Keratinocyte (primary cell): ENCODE results near the gene CSNK2A1. TPM values are rescaled to one million over a fixed set of nuclear protein-coding genes. Genes with fewer than 3 reads are reported as not detected.

Source experiments
- DNase-seq: peaks from one replicate; pipeline ENCODE4 v3.0.0-alpha.2; 2011; ENCODE audit warnings: low read depth, missing footprints, low spot score
- FAIRE-seq: peaks from 2 replicates; lab custom pipeline; 2011; peaks lifted over from hg19 to GRCh38; lab: Jason Lieb, UNC
- H2AFZ ChIP-seq: 2 replicates; pipeline ENCODE4 v1.6.0; 2012; ENCODE audit warnings: low read length, control low read depth, inconsistent platforms; ENCODE audit not compliant: control insufficient read depth
- H3K27ac ChIP-seq: 2 replicates; pipeline ENCODE4 v1.5.1; 2011; ENCODE audit warnings: low read length; ENCODE audit not compliant: control insufficient read depth, insufficient read depth
- H3K27me3 ChIP-seq: 3 replicates; pipeline ENCODE4 v1.6.0; 2011; ENCODE audit warnings: low read length; ENCODE audit not compliant: control insufficient read depth, insufficient read depth; ENCODE audit errors: extremely low read depth
- H3K36me3 ChIP-seq, 2 experiments: 2 replicates in 1 of 2; 3 replicates in 1 of 2; pipeline ENCODE4 v1.5.1; 2011; ENCODE audit warnings: low read length in 2 of 2, mild to moderate bottlenecking in 1 of 2; ENCODE audit not compliant: control insufficient read depth in 2 of 2, insufficient read depth in 2 of 2; ENCODE audit errors: extremely low read depth in 1 of 2
- H3K4me1 ChIP-seq: 3 replicates; pipeline ENCODE4 v1.5.1; 2011; ENCODE audit warnings: low read length; ENCODE audit not compliant: control insufficient read depth, insufficient read depth; ENCODE audit errors: extremely low read depth
- H3K4me2 ChIP-seq: 3 replicates; pipeline ENCODE4 v1.6.0; 2011; ENCODE audit warnings: low read depth, low read length; ENCODE audit not compliant: control insufficient read depth, insufficient read depth; ENCODE audit errors: extremely low read depth
- H3K4me3 ChIP-seq, 3 experiments: fragments of 200-600 bp in 1 of 3; sonication (generic) in 1 of 3; 2 replicates in 2 of 3; 3 replicates in 1 of 3; pipeline ENCODE4 v1.5.1; 2011 to 2016; ENCODE audit warnings: low read length in 3 of 3, mild to moderate bottlenecking in 3 of 3, control low read depth in 2 of 3, inconsistent platforms in 1 of 3, low read depth in 1 of 3, mixed read lengths in 1 of 3, mixed run types in 1 of 3, moderate library complexity in 1 of 3; ENCODE audit not compliant: control insufficient read depth in 2 of 3, insufficient read depth in 2 of 3; ENCODE audit errors: extremely low read depth in 1 of 3
- H3K79me2 ChIP-seq: 2 replicates; pipeline ENCODE4 v1.6.0; 2012; ENCODE audit warnings: low read length; ENCODE audit not compliant: control insufficient read depth, insufficient read depth
- H3K9ac ChIP-seq: 3 replicates; pipeline ENCODE4 v1.6.0; 2011; ENCODE audit warnings: low read length; ENCODE audit not compliant: control insufficient read depth, insufficient read depth; ENCODE audit errors: extremely low read depth
- H3K9me1 ChIP-seq: 3 replicates; pipeline ENCODE4 v1.6.0; 2011; ENCODE audit warnings: low read length; ENCODE audit not compliant: control insufficient read depth, insufficient read depth; ENCODE audit errors: extremely low read depth
- H3K9me3 ChIP-seq: 2 replicates; pipeline ENCODE4 v1.5.1; 2012; ENCODE audit warnings: low read depth, low read length; ENCODE audit not compliant: control insufficient read depth
- H4K20me1 ChIP-seq: 3 replicates; pipeline ENCODE4 v1.6.0; 2011; ENCODE audit warnings: low read length; ENCODE audit not compliant: control insufficient read depth, insufficient read depth; ENCODE audit errors: extremely low read depth
- CTCF ChIP-seq, 3 experiments: IDR thresholded peaks in 1 of 3; conservative IDR thresholded peaks in 1 of 3; optimal IDR thresholded peaks in 1 of 3; 2 replicates in 2 of 3; 3 replicates in 1 of 3; pipeline versions ENCODE3 to v1.5.1; 2011; ENCODE audit warnings: low read length in 3 of 3, mild to moderate bottlenecking in 3 of 3, moderate library complexity in 2 of 3, control low read depth in 1 of 3, inconsistent platforms in 1 of 3; ENCODE audit not compliant: insufficient read depth in 2 of 3; ENCODE audit errors: extremely low read depth in 1 of 3
- EZH2 ChIP-seq: IDR thresholded peaks from one replicate; pipeline ENCODE4 v1.6.1; 2012; ENCODE audit warnings: inconsistent platforms, mild to moderate bottlenecking, low read length, moderate library complexity
- dilution Hi-C: fragments of 300-500 bp; cut with MboI; formaldehyde crosslinking; loops from one replicate; pipeline ENCODE4 v1.7.0; 2020; ENCODE audit warnings: low sequenced_read_pairs; ENCODE audit not compliant: extremely low pct_ligation_motif_present
- polyA plus RNA-seq, 5 experiments: library from polyadenylated mRNA; depleted of rRNA in 3 of 5; stranded (reverse) in 3 of 5; stranded (forward) in 1 of 5; unstranded in 1 of 5; fragments of >200 nt; gene quantifications; 1 replicate in 1 of 5; 2 replicates in 3 of 5; 3 replicates in 1 of 5; pipeline versions ENCODE4 v1.2.1 to v1.2.3, GENCODE V29; 2011 to 2012; ENCODE audit warnings: missing spikeins in 2 of 5, low read depth in 1 of 5, low replicate concordance in 1 of 5

CSNK2A1 gene
- polyA plus RNA-seq, 1 donor (not counting 4 experiments of a cell fraction or from before 2014, with no cell fraction given) = 122 TPM

GRCh38 chr20:536426-537010, 7.1 kb downstream of the CSNK2A1 start:
- TF ChIP-seq CTCF (optimal IDR thresholded peaks at IDR 0.05 in 1 of 3, IDR thresholded peaks at IDR 0.05 in 1 of 3, conservative IDR thresholded peaks at IDR 0.05 in 1 of 3; ENCODE audit: extremely low read depth in 1 of 3, insufficient read depth in 2 of 3, low read length in 3 of 3) = no peak
- no peak for TF ChIP-seq EZH2
- no peaks in the 10 kb centered on the region for H3K9me3 ChIP-seq
- peaks cover 11% of the 10 kb centered on the region for H4K20me1 ChIP-seq
- peak overlapping the region; percentile 24 for H3K9ac ChIP-seq
- no peaks in the 10 kb centered on the region for H3K27me3 ChIP-seq
- peaks cover 100% of the 10 kb centered on the region for H3K79me2 ChIP-seq
- dilution Hi-C loops = no loop called here
- H3K27ac ChIP-seq = peak overlapping the region; percentile 33
- H3K4me1 ChIP-seq = peaks cover 32% of the 10 kb centered on the region
- DNase-seq (no peak), FAIRE-seq (no peak)
- H3K4me3 ChIP-seq = peak overlapping the region in 1 of 3 experiments; percentile 16
- H3K9me1 ChIP-seq = no peaks in the 10 kb centered on the region
- H3K4me2 ChIP-seq = peak overlapping the region; percentile 50
- no peak overlapping the region for H2AFZ ChIP-seq
- peaks cover 0 to 20% of the 10 kb centered on the region in 2 experiments for H3K36me3 ChIP-seq

- peaks cover 99% of the 10 kb centered on the region for H3K79me2 ChIP-seq
- peak overlapping the region in 1 of 3 experiments; percentile 16 for H3K4me3 ChIP-seq
- H4K20me1 ChIP-seq = peaks cover 11% of the 10 kb centered on the region
- peak overlapping the region; percentile 50 for H3K4me2 ChIP-seq
- FAIRE-seq (peak; percentile 20), DNase-seq (no peak)
- peak overlapping the region; percentile 24 for H3K9ac ChIP-seq
- H2AFZ ChIP-seq = no peak overlapping the region
- no peaks in the 10 kb centered on the region for H3K9me1 ChIP-seq
- H3K27ac ChIP-seq = peak overlapping the region; percentile 33
- no peaks in the 10 kb centered on the region for H3K27me3 ChIP-seq
- TF ChIP-seq EZH2 (no peak), CTCF (optimal IDR thresholded peaks at IDR 0.05 in 1 of 3, IDR thresholded peaks at IDR 0.05 in 1 of 3, conservative IDR thresholded peaks at IDR 0.05 in 1 of 3; ENCODE audit: extremely low read depth in 1 of 3, insufficient read depth in 2 of 3, low read length in 3 of 3) (no peak)
- dilution Hi-C loops = no loop called here
- peaks cover 0 to 18% of the 10 kb centered on the region in 2 experiments for H3K36me3 ChIP-seq
- H3K4me1 ChIP-seq = peaks cover 29% of the 10 kb centered on the region
- H3K9me3 ChIP-seq = no peaks in the 10 kb centered on the region
Measured at GRCh38 chr20:535958-536357, 7.6 kb downstream of the CSNK2A1 start.
